Nephron progenitor cell (in vitro differentiated cells): Measurements from ENCODE around the gene STUB1.

Experiments
- DNase-seq: peaks from one replicate; pipeline ENCODE4 v3.0.0; 2021
- H3K27ac Mint-ChIP-seq: 2 replicates; pipeline ENCODE4 v1.8.0; 2021; ENCODE audit warnings: mild to moderate bottlenecking, moderate library complexity, mixed read lengths
- H3K27me3 Mint-ChIP-seq: 2 replicates; pipeline ENCODE4 v1.8.0; 2021; ENCODE audit warnings: mild to moderate bottlenecking, low read depth, mixed read lengths; ENCODE audit not compliant: poor library complexity
- H3K36me3 Mint-ChIP-seq: 2 replicates; pipeline ENCODE4 v1.8.0; 2021; ENCODE audit warnings: low read depth, mixed read lengths
- H3K4me1 Mint-ChIP-seq: 2 replicates; pipeline ENCODE4 v1.8.0; 2021; ENCODE audit warnings: mixed read lengths
- H3K4me3 Mint-ChIP-seq: 2 replicates; pipeline ENCODE4 v1.8.0; 2021; ENCODE audit warnings: mild to moderate bottlenecking, moderate library complexity, mixed read lengths
- H3K9me3 Mint-ChIP-seq: 2 replicates; pipeline ENCODE4 v1.8.0; 2021; ENCODE audit warnings: mild to moderate bottlenecking, moderate library complexity, mixed read lengths
- TF ChIP-seq, protein P1 (sequence below): fragments of 200-600 bp; sonication (generic); IDR thresholded peaks from 2 replicates; pipeline ENCODE4 v1.5.0; 2021; ENCODE audit warnings: antibody characterized with exemption

The STUB1 gene

DNA sequence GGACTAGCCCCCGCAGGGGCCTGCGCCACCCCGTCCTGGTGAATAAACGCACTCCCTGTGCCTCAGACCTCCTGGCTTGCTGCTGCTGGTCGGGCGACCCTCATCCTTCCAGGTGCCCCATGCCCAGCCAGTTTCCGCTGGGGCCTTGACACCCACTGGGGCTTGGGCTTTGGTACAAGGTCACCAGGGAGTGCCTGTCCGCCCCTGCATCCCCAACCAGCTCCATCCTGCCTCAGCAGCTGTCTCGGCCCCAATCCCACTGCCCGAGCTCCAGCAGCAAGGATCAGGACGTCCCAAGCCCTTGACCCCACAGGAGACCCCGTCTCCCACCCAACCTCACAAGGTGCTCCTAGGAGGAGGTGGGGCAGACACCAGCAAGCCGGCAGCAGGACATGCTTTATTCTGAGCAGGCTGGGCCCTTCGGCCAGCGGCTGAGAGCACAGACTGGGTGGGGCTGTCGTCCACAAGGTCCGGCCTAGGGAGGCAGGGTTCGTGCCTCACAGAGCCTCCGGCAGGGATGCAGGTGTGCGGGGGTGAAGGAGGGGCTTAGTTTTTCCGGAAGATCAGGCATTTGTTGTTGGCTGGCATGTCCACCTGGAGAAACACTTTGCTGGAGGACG, 46.0 kb upstream of the STUB1 start:
- Mint-ChIP-seq H3K36me3 (peaks cover 2% of the 10 kb centered on the region), H3K4me1 (peaks cover 43% of the 10 kb centered on the region), H3K27ac (no peak overlapping the region), H3K4me3 (peak overlapping the region; percentile 69), H3K9me3 (no peaks in the 10 kb centered on the region), H3K27me3 (peaks cover 6% of the 10 kb centered on the region)
- DNase-seq, result no peak
- TF ChIP-seq, protein P1, sequence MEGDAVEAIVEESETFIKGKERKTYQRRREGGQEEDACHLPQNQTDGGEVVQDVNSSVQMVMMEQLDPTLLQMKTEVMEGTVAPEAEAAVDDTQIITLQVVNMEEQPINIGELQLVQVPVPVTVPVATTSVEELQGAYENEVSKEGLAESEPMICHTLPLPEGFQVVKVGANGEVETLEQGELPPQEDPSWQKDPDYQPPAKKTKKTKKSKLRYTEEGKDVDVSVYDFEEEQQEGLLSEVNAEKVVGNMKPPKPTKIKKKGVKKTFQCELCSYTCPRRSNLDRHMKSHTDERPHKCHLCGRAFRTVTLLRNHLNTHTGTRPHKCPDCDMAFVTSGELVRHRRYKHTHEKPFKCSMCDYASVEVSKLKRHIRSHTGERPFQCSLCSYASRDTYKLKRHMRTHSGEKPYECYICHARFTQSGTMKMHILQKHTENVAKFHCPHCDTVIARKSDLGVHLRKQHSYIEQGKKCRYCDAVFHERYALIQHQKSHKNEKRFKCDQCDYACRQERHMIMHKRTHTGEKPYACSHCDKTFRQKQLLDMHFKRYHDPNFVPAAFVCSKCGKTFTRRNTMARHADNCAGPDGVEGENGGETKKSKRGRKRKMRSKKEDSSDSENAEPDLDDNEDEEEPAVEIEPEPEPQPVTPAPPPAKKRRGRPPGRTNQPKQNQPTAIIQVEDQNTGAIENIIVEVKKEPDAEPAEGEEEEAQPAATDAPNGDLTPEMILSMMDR, result no peak

DNA sequence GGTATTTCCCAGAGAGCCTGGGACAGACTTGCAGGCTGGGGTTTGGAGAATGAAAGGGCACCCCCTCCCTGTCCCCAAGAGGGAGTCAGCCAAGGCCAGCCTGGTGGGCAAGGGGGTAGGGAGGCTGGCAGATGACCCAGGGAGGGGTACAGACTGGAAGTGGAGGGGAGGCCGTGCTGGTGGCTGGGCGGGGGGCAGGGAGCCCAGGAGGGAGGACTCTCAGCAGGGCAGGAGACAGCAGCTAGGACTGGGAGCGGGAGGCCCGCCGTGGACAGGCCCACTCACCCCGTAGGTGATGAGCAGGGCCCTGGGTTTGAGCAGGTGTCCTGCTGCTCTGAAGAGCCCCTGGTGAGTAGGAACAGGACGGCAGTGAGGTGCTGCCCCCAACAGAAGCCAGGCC, 45.2 kb upstream of the STUB1 start:
- no peaks in the 10 kb centered on the region for H3K36me3 Mint-ChIP-seq
- H3K27ac Mint-ChIP-seq, result peak overlapping the region; percentile 42
- peak overlapping the region; percentile 73 for H3K4me3 Mint-ChIP-seq
- TF ChIP-seq, protein P1, result no peak
- no peaks in the 10 kb centered on the region for H3K9me3 Mint-ChIP-seq
- no peak for DNase-seq
- peaks cover 41% of the 10 kb centered on the region for H3K4me1 Mint-ChIP-seq
- H3K27me3 Mint-ChIP-seq, result peaks cover 6% of the 10 kb centered on the region

DNA sequence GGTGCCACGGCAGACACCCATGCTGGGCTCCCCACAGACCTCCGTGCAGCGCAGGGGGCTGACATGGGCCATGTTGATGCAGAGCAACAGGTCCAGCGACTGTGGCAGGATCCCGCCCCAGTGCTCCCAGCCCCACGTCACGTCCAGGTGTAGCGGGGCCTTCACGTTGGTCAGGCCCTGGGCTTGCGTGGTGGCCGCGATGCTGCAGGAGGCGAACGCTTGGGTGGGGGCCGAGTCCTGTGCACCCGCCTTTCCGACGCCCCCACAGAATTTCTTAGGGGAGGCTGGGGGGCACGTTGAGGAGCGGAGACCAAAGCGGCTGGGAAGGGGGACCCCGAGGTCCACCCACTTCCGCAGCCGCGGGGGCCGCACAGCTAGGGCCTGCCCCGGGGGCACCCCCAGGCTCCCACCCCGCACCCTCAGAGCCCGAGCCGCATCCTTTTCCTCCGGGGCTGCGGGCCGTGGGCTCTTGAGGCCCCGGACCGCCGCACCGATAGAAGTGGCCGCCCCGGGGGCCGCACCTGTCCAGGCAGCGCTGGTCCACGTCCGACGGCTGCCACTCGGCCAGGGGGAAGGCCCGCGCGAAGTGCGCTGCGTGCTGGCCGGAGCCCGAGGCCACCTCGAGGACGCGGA, 44.5 kb upstream of the STUB1 start:
- TF ChIP-seq, protein P1, result no peak
- peak overlapping the region; percentile 93 for H3K4me3 Mint-ChIP-seq
- DNase-seq, result no peak
- peaks cover 45% of the 10 kb centered on the region for H3K4me1 Mint-ChIP-seq
- H3K27ac Mint-ChIP-seq, result no peak overlapping the region
- no peaks in the 10 kb centered on the region for H3K9me3 Mint-ChIP-seq
- H3K36me3 Mint-ChIP-seq, result no peaks in the 10 kb centered on the region
- peaks cover 6% of the 10 kb centered on the region for H3K27me3 Mint-ChIP-seq

DNA sequence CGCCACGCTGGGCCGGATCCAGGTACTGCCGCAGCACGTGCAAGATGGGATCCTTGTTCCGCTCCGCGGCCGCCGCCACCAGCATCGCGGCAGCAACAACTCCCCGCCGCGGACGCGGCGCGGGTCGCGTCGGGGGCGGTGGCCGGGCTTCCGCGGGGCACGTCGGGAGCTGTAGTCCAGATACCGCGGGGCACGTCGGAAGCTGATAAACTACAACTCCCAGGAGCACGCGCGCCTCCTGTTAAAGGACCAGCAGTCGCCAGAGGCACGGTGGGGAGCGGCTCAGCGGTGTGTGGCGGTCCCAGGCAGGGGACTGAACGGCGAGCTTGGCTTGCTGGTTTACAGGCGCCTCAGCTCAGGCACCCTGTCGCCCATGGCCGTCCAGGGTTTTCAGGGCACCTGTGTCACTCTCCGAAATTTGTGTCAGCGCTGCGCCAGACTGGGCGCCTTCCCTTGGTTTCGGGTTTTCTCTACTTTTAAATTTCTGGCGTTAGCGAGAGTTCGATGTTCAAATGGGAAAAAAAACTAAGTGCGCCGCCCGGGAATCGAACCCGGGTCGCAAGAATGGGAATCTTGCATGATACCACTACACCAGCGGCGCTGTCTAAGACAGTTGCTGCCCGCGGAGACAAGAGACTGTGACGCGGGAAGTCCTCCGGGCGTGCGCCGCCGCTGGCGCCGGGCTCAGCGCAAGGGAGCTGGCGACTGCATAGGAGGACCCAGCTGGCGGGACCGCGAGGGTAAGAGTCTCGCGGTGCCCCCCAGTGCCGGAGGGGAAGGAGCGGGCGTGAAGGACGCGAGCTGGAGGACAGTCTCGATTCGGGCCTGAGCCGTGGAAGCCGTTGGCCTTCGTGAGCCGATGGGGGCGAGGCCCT, 43.8 kb upstream of the STUB1 start, which contains the start of gene METTL26:
Gene METTL26 (minus strand): TSS at position 100 of the 875 bp plus-strand sequence. CDS start 15 bp downstream, at position 85.
- H3K27ac Mint-ChIP-seq, result peak within 1 kb of the TSS; percentile 99
- H3K9me3 Mint-ChIP-seq, result no peaks in the 10 kb centered on the region
- H3K4me1 Mint-ChIP-seq, result peaks cover 46% of the 10 kb centered on the region
- no peaks in the 10 kb centered on the region for H3K36me3 Mint-ChIP-seq
- TF ChIP-seq, protein P1, result no peak
- H3K27me3 Mint-ChIP-seq, result peaks cover 6% of the 10 kb centered on the region
- peak; percentile 92 for DNase-seq
- peak within 1 kb of the TSS; percentile 93 for H3K4me3 Mint-ChIP-seq

DNA sequence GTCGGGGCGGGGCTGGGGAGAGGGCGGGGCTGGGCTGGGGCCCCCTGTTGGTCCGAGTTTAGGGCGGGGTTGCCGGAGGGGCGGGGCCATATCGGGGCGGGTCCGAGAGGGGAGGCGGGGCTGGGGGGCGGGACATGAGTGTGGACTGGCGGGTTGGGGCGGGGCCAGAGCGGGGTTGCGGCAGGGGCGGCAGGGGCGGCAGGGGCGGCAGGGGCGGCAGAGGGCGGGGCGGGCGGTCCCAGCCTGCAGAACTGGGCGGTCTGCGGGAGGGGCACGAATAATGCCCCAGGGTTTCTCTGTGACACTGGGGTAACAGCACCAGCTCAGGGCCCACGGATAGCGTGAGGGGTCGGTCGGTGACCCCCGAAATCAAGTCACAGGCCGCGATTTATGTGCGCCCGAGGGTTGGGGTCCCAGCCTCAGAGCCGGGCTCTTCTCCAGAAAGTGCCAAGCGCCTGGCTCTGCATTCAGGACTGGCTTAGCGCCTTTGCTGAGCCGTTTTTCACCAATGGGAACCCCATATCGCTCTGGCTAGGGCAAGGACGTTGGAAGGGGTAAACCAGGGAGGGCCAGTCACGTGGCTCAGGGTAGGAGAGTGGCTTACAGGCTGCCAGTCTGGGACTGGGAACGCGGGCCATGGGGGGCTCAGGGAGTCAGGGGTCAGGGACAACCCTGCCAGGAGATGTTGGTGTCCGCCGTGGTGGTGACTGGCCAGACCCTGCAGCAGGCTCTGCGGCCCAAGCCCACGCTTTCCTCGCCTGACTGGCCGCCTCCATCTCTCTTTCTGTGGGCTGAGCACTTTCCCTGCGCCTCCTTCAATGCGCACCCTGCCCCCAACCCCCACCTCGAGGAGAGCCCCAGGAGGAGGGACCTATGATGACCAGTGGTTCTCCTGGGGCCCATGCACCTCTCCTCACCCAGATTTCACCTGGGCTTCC, 42.9 kb upstream of the STUB1 start:
- H3K9me3 Mint-ChIP-seq, result no peaks in the 10 kb centered on the region
- H3K36me3 Mint-ChIP-seq, result no peaks in the 10 kb centered on the region
- TF ChIP-seq, protein P1, result no peak
- H3K27ac Mint-ChIP-seq, result peak overlapping the region; percentile 61
- H3K4me1 Mint-ChIP-seq, result peaks cover 46% of the 10 kb centered on the region
- peak; percentile 96 for DNase-seq
- peaks cover 6% of the 10 kb centered on the region for H3K27me3 Mint-ChIP-seq
- peak overlapping the region; percentile 93 for H3K4me3 Mint-ChIP-seq
